CD4-positive, alpha-beta T cell treated with Interleukin-17A for 4 hours (primary cell): Measurements from ENCODE around the gene GLIS2.
A peak's percentile ranks its signal among the peaks of the same experiment; 100 is the strongest.
"Not testable (repeated sequence)": the region's sequence is repeated elsewhere in the genome, so short reads cannot be mapped to it uniquely, and the experiment has no call there.

ENCODE experiments used
- DNase-seq: peaks from one replicate; pipeline ENCODE4 v3.0.0-alpha.2; 2020; ENCODE audit warnings: mixed read lengths

The GLIS2 gene

GRCh38 chr16:4337540-4338088, 21.7 kb downstream of the GLIS2 start:
- DNase-seq, result no peak

GRCh38 chr16:4338125-4338582, 22.3 kb downstream of the GLIS2 start:
- no peak for DNase-seq

GRCh38 chr16:4338712-4339299, 22.9 kb downstream of the GLIS2 start:
- no peak for DNase-seq

- no peak for DNase-seq
These were observed 23.6 kb downstream of the GLIS2 start for GRCh38 chr16:4339455-4339854.

- DNase-seq, result no peak
These were observed 24.0 kb downstream of the GLIS2 start for GRCh38 chr16:4339909-4340308.

- no peak for DNase-seq
These were observed 24.6 kb downstream of the GLIS2 start for GRCh38 chr16:4340443-4340842.

DNA sequence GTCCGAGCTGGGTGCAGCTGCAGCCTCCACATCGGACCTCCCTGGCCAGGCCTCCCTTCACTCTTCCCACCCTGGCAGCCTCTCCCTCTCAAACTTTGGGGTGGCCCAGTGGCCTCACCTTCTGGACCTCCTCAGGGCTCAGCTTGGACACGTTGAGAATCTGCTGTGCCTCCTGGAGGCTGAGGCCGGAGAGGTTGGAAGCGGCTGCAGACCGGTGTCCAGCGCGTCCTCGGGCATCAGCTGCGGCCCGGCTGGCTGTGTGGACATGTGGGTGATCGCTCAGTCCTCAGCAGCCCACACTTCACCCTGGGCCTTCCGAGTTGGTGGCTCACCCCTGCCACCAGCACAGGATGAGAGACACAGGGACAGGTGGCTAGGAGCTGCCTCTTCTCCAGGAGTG, 25.4 kb downstream of the GLIS2 start:
- DNase-seq, result no peak

DNA sequence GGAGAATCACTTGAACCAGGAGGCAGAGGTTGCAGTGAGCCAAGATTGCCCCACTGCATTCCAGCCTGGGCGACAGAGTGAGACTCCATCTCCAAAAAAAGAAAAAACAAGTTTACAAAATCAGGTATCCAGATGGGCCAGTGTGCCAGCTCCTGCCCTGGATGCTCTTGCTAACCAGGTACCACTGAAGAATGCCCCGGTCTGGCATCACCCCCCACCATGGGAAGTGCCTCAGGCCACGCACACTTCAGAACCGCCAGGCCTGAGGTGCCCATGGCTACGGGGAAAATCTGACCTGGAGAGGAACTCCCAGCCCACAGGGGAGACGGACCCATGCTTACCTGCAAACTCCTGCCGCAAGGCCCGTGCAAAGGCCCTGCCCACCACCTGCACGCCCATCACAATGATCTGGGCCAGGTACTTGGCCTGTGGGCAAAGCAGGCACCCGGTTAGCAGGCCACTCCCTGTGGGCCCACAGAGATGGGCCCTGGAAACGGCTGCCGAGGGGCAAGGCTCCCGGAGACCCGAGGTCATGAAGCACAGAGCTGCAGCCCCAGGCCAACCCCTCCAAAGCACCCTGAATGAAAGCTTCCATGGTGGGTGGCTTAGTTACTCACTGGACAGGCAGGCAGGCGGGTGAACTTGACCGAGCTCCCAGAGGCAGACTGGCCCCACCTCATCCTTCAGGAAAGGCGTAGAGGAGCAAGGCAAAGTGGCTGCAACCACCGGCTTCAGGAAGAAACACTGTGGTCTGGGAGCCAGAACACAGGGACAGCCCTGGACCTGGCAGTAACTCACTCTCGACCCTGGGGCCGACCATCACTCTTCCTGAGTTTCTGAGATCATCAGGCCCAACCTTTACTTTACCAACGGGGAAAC, 27.2 kb downstream of the GLIS2 start:
- DNase-seq, result no peak

DNA sequence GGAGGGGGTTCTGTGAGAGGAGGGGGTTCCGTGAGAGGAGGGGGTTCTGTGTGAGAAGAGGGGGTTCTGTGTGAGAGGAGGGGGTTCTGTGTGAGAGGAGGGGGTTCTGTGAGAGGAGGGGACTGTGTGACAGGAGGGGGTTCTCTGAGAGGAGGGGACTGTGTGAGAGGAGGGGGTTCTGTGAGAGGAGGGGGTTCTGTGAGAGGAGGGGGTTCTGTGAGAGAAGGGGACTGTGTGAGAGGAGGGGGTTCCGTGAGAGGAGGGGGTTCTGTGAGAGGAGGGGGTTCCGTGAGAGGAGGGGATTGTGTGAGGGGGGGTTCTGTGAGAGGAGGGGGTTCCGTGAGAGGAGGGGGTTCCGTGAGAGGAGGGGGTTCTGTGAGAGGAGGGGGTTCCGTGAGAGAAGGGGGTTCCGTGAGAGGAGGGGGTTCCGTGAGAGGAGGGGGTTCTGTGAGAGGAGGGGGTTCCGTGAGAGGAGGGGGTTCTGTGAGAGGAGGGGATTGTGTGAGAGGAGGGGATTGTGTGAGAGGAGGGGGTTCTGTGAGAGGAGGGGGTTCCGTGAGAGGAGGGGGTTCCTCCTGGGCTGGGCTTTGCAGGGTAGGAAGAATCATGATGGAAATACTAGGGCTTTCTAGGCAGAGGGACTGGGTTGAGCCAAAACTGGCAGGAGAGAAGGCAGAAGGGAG, 28.6 kb downstream of the GLIS2 start:
- not testable (repeated sequence) for DNase-seq

DNA sequence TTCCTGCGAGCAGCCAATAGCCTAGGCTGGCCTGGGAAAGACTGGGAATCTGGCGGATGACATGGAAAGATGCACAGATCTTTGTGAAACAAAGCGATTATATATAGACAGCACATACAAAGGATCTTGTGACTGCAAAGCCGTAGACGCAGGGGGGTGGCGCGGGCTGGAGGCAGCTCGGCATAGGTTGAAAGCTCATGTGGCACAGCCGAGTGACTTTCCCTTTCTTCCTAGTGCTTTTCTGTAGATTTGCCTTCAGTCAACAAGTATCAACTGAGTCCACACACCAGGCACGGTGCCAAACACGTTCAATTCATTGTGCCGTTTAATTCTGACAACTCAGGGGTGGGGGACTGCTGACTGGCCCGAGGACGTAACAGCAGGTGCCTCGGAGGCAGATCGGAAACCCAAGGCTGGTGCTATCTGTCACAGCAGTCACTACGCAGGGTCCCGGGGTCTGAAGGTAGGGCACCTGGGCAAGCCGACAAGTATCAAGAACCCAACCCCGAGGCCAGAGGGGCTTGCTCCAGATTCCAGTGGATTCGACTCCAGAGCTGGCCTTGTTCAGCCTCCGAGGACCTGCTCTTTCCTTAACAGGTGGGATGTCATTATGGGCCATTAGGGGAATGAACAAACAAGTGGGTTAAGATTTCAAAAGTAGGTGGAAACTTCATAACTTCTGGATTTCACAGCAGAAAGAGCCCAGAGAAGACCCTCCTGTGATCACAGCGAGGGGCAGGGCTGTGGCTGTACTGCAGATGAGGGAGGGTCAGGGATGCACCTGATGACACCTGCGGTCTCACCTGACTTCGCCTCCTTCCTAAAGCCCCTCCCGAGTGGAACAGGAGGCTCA, 29.3 kb downstream of the GLIS2 start:
- no peak for DNase-seq

DNA sequence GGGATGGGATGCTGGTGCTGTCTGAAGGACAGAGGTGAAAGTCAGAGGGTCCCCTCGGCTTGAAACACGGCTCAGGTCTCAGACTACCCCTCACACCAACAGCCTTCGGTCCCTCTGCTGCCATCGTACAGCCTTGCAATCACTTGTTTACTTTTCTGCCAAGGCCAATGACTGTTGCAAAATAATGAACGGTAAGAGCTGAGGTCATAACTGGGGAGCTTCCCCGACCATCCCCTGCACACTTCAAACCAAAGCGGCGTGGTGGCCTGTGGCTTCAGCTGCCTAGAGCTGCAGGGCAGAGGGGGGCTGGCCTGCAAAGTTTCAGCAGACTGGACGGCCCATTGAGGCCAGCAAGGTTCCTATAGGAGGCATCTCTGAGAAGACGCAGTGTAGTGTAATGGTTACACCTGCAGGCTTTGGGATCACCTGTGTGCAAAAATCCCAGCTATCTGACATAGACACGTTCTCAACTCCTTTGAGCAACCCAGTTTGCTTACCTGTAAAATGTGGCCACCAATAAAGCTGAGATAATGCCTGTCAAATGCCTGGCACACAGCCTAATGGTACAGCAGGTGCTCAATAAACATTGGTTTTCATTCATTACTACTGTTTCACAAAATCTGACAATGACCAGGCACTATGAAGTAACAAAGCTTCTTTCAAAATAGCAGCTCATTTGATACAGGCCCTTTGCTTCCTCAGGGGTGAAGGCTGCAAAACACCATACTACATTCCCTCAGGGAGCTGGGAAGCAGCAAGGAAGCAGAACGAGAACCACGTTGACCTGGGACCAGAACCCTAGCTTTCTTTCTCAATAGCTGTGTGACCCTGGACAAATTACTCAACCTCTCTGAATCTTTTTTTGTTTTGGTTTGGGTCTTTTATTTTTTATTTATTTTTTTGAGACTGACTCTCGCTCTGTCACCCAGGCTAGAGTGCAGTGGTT, 30.2 kb downstream of the GLIS2 start:
- no peak for DNase-seq

GRCh38 chr16:4347010-4347409, 31.1 kb downstream of the GLIS2 start:
- no peak for DNase-seq

DNA sequence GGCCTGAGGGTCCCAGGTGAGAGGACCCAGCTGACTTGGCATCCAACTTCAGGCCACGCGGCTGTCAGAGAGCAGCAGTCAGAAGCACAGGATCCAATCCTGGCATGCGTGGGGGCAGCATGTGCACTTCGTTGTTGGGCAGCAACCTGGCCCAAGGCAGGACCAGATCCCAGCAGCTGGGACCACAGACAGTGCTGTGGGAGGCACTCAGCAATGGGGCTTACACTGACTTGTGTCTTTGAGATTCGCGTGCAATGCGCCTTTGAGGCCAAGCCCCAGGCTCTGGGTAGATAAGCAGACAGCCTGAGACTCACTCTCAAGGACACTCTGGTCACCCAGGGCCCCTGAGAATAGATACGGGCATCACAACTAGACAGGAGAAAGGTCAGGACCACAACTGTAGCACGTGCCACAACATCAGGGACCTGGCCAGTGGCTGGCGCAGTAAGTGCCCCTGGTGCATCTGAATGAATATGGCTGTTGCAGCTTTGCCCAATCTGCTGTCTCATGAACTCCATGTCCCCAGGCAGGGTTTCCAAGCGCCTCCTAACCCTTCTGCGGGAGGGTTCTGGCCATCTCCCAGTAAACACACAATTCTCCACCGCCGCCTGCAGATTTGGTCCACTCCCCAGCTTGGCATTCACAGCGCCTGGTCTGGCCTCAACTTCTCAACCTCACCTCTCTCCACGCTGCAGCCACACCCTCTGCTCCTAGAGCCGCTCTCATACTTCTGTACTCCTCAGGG, 32.1 kb downstream of the GLIS2 start:
- DNase-seq, result no peak

GRCh38 chr16:4349332-4349731, 33.5 kb downstream of the GLIS2 start:
- DNase-seq, result no peak

DNA sequence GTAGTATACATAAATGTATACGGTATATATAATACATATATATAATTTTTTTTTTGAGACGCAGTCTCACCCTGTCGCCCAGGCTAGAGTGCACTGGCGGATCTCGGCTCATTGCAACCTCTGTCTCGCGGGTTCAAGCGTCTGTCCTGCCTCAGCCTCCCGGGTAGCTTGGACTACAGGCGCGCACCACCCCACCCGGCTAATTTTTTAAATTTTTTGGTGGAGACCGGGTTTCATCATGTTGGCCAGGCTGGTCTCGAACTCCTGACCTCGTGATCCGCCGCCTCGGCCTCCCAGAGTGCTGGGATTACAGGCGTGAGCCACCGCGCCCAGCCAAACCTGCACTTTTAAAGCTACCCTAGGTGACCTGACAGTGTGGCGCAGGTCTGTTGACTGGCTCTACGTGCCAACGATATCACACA, 34.5 kb downstream of the GLIS2 start:
- DNase-seq, result no peak

GRCh38 chr16:4350787-4351659, 35.2 kb downstream of the GLIS2 start, which contains the start of gene PAM16:
PAM16 (minus strand) TSS chr16:4351321; CDS start chr16:4351234, 87 bp downstream.
- peak; percentile 100 for DNase-seq

GRCh38 chr16:4351880-4352279, 36.0 kb downstream of the GLIS2 start:
- no peak for DNase-seq

DNA sequence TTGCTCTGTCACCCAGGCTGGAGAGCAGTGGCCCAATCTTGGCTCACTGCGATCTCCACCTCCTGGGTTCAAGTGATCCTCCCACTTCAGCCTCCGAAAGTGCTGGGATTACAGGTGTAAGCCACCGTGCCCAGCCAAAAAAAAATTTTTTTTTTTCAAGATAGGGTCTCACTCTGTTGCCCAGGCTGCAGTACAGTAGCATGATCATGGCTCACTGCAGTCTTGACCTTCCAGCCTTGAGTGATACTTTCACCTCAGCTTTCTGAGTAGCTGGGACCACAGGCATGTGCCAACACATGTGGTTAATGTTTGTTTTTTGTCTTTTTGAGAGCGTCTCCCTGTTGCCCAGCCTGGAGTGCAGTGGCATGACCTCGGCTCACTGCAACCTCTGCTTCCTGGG, 37.0 kb downstream of the GLIS2 start:
- DNase-seq, result no peak

- no peak for DNase-seq
These were observed 37.8 kb downstream of the GLIS2 start for GRCh38 chr16:4353675-4354074.
